ENCODE data around the gene CLN6. TPM values are rescaled to one million over a fixed set of nuclear protein-coding genes. Genes with fewer than 3 reads are reported as not detected.

CLN6 gene
- total and polyA plus RNA-seq, 9 of the 15 experiments (the other 6 are each of a cell fraction or from before 2014, with no cell fraction given) = 0.71 to 53.3 (median 39.3) TPM

DNA sequence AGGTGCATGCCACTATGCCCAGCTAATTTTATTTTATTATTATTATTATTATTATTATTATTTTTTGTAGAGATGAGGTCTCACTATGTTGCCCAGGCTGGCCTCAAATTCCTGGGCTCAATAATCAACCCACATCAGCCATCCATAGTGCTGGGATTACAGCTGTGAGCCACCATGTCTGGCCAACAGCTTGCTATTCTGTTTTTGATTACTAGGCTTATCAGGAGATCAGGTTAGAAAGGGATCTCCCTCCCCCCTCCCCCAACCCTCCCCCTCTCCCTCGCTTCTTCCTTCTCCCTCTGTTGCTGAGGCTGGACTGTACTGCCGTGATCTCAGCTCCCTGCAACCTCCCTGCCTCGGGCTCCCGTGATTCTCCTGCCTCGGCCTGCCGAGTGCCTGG, 8.6 kb downstream of the CLN6 start:
- Histone ChIP-seq H3K4me2 (ENCODE audit: insufficient read depth, low read length) (no peak overlapping the region), H3K27ac (ENCODE audit: extremely low read depth, low read depth, low read length) (no peak overlapping the region), H2AFZ (ENCODE audit: low read depth, low read length) (no peak overlapping the region), H3K4me3 (no peak overlapping the region), H3K9me1 (ENCODE audit: control insufficient read depth, insufficient read depth, low read length) (peaks cover 17% of the 10 kb centered on the region), H3K9ac (ENCODE audit: insufficient read depth in 1 of 2, low read depth in 2 of 2, low read length in 2 of 2) (no peak overlapping the region), H3K9me3 (replicated peaks; ENCODE audit: control insufficient read depth, insufficient read depth, low read depth, low read length) (no peaks in the 10 kb centered on the region), H4K20me1 (replicated peaks; ENCODE audit: control insufficient read depth, insufficient read depth, low read length) (peaks cover 10% of the 10 kb centered on the region), H3K4me1 (replicated peaks in 1 of 2; ENCODE audit: control insufficient read depth in 2 of 2, insufficient read depth in 2 of 2, low read length in 2 of 2) (peaks cover 13 to 18% of the 10 kb centered on the region in 2 experiments; a peak in 4 of 5 replicates), H3K27me3 (ENCODE audit: control insufficient read depth in 2 of 2, insufficient read depth in 2 of 2, low read length in 2 of 2) (no peaks in the 10 kb centered on the region), H3K79me2 (ENCODE audit: control insufficient read depth, insufficient read depth, low read length) (peaks cover 80% of the 10 kb centered on the region), H3K36me3 (ENCODE audit: control insufficient read depth, insufficient read depth, low read length) (peaks cover 59% of the 10 kb centered on the region)
- no TSS peak for BruUV-seq (replicated peaks)
- intact Hi-C loops (cut with micrococcal nuclease) (no loop called here), in situ Hi-C loops (cut with MboI) (no loop called here)
- FAIRE-seq (no peak), DNase-seq (ENCODE audit: extremely low read depth in 1 of 4, low spot score in 3 of 4) (peak in 2 of 4 experiments; percentile 18 to 21), ATAC-seq (no peak)
- CTCF ChIA-PET (ENCODE audit: low intra/inter-chr PET ratio) = no interaction called here
- POLR2A ChIA-PET = interaction anchor here (1.0 to 3.5 kb wide), 3 partner anchors 8 to 32 kb away, joined by 3 to 18 read pairs (median 3); partner anchors contain the start of gene CLN6
- 81% methylated on average over 4 of the region's 6 CpGs for WGBS (ENCODE audit: insufficient coverage, low coverage, missing lambda C conversion rate)
- TF ChIP-seq ZC3H4 (CRISPR knock-in tag; IDR thresholded peaks at IDR 0.05; ENCODE audit: borderline replicate concordance) (no peak), ZNF668 (CRISPR knock-in tag; IDR thresholded peaks at IDR 0.05) (no peak), PHTF2 (CRISPR knock-in tag; IDR thresholded peaks at IDR 0.05) (no peak), HNRNPL (IDR thresholded peaks at IDR 0.05; ENCODE audit: low read depth, low read length) (no peak), SREBF2 (CRISPR knock-in tag; IDR thresholded peaks at IDR 0.05) (no peak), KDM5B (IDR thresholded peaks at IDR 0.05; ENCODE audit: insufficient replicate concordance, low read depth, low read length) (no peak)

DNA sequence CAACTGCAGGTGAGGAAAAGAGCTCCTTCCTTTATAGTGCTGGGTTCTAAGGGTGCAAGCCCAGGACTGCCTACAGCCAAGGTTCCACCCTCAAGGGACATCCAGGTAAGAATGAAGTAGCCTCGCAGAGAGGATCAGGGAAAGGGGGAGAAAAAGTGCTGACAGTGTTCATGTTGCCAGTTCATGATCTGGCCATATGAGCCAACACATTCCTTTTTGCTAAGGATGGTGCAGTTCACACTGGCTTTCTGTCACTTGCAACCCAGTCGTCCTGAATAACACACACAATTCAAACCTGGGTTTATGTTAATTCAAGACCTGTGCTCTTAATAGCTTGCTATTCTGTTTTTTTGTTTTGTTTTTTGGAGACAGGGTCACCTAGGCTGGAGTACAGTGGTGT, 9.0 kb downstream of the CLN6 start:
- H3K9me3 ChIP-seq (replicated peaks; ENCODE audit: control insufficient read depth, insufficient read depth, low read depth, low read length) = no peaks in the 10 kb centered on the region
- ChIA-PET CTCF (ENCODE audit: low intra/inter-chr PET ratio) (no interaction called here), POLR2A (interaction anchor here (0.7 to 3.5 kb wide), 5 partner anchors 9 to 1374 kb away, joined by 3 to 18 read pairs (median 3); partner anchors contain the start of gene CLN6)
- no TSS peak for BruUV-seq (replicated peaks)
- no peak overlapping the region for H3K4me3 ChIP-seq
- H3K4me2 ChIP-seq (ENCODE audit: insufficient read depth, low read length) = no peak overlapping the region
- peaks cover 10% of the 10 kb centered on the region for H4K20me1 ChIP-seq (replicated peaks; ENCODE audit: control insufficient read depth, insufficient read depth, low read length)
- H3K79me2 ChIP-seq (ENCODE audit: control insufficient read depth, insufficient read depth, low read length) = peaks cover 80% of the 10 kb centered on the region
- 83% methylated on average over 2 of the region's 2 CpGs for WGBS (ENCODE audit: insufficient coverage, low coverage, missing lambda C conversion rate)
- FAIRE-seq = peak; percentile 40
- H3K27ac ChIP-seq (ENCODE audit: extremely low read depth, low read depth, low read length) = no peak overlapping the region
- intact Hi-C loops (cut with micrococcal nuclease) = no loop called here
- no peak for ATAC-seq
- TF ChIP-seq, protein P1, sequence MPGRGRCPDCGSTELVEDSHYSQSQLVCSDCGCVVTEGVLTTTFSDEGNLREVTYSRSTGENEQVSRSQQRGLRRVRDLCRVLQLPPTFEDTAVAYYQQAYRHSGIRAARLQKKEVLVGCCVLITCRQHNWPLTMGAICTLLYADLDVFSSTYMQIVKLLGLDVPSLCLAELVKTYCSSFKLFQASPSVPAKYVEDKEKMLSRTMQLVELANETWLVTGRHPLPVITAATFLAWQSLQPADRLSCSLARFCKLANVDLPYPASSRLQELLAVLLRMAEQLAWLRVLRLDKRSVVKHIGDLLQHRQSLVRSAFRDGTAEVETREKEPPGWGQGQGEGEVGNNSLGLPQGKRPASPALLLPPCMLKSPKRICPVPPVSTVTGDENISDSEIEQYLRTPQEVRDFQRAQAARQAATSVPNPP (IDR thresholded peaks at IDR 0.05; ENCODE audit: borderline replicate concordance, insufficient read depth, insufficient read length) = no peak
- TF ChIP-seq C11orf30 (IDR thresholded peaks at IDR 0.05; ENCODE audit: low read depth) (peak; percentile 48), ZNF316 (IDR thresholded peaks at IDR 0.05) (peak; percentile 65)
- no peak overlapping the region for H3K9ac ChIP-seq (ENCODE audit: insufficient read depth in 1 of 2, low read depth in 2 of 2, low read length in 2 of 2)
- H3K4me1 ChIP-seq (replicated peaks in 1 of 2; ENCODE audit: control insufficient read depth in 2 of 2, insufficient read depth in 2 of 2, low read length in 2 of 2) = peaks cover 13 to 18% of the 10 kb centered on the region in 2 experiments; a peak in 4 of 5 replicates
- in situ Hi-C loops (cut with MboI) = no loop called here
- peaks cover 64% of the 10 kb centered on the region for H3K36me3 ChIP-seq (ENCODE audit: control insufficient read depth, insufficient read depth, low read length)
- peak in 1 of 4 experiments; percentile 2 for DNase-seq (ENCODE audit: extremely low read depth in 1 of 4, low spot score in 3 of 4)
- peaks cover 17% of the 10 kb centered on the region for H3K9me1 ChIP-seq (ENCODE audit: control insufficient read depth, insufficient read depth, low read length)
- H3K27me3 ChIP-seq (ENCODE audit: control insufficient read depth in 2 of 2, insufficient read depth in 2 of 2, low read length in 2 of 2) = no peaks in the 10 kb centered on the region
- H2AFZ ChIP-seq (ENCODE audit: low read depth, low read length) = no peak overlapping the region
